Adrenal gland (tissue), 5 donors: ENCODE measurements around the gene CHTOP.

Source experiments
- CTCF ChIP-seq, 6 experiments: fragments of 450-650 bp in 4 of 6; fragments of 200-600 bp in 2 of 6; sonication (generic) in 1 of 6; IDR thresholded peaks; 1 replicate in 5 of 6; 2 replicates in 1 of 6; pipeline versions ENCODE4 v1.5.1 to v1.8.0; 2016 to 2021; ENCODE audit warnings: antibody characterized with exemption in 6 of 6, mild to moderate bottlenecking in 2 of 6, moderate library complexity in 1 of 6
- POLR2A ChIP-seq, 2 donors: fragments of 450-650 bp; IDR thresholded peaks; one replicate each; pipeline ENCODE4 v1.6.1; 2017; ENCODE audit warnings: antibody characterized with exemption in 2 of 2, mild to moderate bottlenecking in 2 of 2, moderate library complexity in 1 of 2
- donor health status: DM: no; HTN: no; CAD: no.

GRCh38 chr1:153619171-153619570, 14.7 kb upstream of the CHTOP start:
- TF ChIP-seq POLR2A (IDR thresholded peaks at IDR 0.05) (no peak), CTCF (IDR thresholded peaks at IDR 0.05) (no peak)
